GM10847 (cell line): ENCODE data around the gene SLC38A1.

ENCODE experiments used
- POLR2A ChIP-seq: IDR thresholded peaks from 2 replicates; pipeline ENCODE4 v1.6.1; 2011; ENCODE audit not compliant: insufficient read length; ENCODE audit errors: extremely low read depth

Gene SLC38A1

DNA sequence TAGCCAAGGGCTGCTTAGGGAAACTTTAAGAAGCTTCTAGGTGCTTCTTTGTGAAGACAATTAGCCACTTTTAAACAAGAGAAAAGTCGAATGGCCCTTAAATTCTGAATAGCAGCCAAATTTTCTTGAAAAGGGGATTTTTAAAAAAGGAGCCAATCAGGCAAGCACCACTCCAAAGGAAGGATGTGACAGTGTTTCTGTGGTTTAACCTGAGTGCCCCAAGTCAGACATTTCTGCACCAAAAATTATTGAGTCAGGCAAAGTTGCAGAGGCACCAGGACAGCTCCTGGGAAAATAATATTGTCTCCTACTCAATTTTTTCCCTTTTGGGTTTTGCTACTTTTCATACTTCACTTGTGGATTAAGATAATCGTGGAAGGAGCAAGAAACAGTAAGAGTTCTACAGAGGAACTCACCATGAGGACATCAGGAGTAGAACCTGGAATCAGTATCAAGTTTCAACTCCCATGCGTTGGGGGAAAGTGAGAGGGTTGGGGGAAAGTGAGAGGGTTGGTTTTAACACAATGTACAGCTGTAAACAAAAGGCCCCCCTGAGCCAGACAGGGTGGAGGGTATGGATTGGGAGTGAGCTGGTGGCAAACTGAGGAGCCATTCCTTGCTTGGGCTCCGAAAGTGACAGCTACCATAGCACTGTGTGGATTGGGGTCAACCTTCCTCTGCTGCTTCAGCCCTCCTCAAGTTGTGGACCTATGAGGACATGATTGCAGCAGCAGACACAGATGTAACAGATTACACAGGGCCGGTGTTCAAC, 90.8 kb downstream of the SLC38A1 start:
- TF ChIP-seq POLR2A = no peak

DNA sequence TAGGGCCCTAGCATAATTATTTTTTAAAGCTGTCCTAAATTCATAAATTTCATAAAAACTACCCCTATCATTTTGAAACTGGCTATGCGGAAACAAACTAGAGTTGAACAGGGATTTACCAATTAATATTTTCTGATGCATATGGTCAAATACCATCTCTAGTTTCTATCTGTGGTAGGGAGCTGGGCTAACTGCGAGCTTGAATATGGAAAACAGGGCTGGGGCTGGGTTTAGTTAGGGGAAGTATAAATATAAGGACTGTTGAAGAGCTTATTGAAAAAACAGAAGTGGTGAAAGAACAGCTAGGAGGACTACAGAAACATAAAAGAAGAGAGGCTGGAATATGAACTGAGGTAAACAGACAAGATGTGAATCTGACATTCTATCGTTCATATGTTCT, 91.8 kb downstream of the SLC38A1 start:
- no peak for TF ChIP-seq POLR2A

DNA sequence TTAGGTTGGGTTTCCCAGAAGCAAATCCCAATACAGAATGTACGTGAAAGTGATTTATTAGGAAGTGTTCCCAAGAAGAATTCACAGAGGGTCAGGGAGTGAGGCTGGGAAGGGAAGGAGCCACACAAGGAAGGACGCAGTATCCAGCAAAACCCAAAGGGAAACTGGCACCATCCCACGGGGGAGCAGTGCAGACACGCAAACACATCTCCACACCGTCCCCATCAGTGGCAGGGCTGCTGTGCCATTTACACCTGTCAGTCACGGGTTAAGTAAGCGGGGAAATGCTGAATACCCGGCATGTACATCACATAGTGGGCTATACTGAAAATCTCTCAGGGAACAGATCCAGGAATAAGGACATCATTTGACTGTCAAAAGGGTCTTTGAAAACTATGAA, 93.9 kb downstream of the SLC38A1 start:
- TF ChIP-seq POLR2A = no peak

DNA sequence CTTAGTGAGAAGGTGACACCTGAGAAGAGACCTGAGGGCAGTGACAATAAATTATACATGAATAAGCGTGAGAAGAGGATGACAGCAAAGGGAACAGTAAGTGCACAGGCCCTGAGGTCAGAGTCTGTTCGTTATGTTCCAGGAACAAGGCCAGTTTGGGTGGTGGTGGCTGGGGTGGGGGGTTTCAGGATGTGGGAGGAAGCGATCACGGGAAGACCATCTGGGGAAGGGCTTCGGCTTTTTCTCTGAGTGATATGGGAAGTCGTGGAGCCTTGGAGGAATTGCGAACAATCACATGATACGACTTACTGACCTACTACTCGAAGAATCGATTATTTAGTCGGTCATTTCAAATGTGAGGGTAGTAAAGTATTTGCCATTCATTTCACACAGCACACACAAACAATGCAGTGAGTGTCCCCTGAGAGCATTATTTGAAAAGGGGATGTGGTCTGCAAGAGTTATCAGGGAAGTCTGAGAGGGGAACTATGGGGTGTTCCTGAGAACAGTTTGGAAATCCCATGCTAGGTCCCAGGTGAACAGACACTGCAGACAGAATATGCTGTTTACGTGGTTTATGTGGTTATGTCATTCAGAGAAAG, 94.7 kb downstream of the SLC38A1 start:
- no peak for TF ChIP-seq POLR2A

DNA sequence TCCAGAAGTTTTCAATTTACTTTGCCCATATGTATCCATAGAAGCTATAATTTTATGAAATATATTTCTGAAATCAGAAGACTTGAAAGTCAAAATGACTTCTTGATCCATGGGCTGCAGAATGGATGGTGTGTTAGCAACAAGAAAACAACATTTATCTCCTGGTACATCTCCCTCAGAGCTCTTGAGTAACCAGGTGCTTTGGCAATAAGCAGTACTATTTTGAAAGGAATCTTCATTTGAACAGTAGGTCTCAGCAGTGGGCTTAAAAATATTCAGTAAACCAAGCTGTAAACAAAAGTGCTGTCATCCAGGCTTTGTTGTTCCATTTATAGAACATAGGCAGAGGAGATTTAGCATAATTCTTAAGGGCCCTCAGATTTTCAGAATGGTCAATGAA, 100.4 kb downstream of the SLC38A1 start:
- TF ChIP-seq POLR2A = no peak

DNA sequence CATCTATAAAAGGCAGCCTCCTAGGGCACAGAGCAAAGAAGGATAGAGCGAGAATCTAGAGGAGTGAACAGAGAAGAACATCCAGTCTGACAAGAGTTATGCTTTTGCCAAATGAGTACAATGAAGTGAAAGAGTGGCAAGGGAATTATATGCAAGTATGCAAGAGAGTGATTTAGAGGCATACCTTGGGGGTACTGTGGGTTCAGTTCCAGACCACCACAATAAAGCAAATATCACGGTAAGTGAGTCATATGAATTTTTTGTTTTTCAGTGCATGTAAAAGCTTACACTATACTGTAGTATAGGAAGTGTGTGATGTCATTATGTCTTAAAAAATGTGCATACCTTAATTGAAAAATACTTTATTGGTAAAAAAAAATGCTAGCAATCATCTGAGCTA, 101.4 kb downstream of the SLC38A1 start:
- no peak for TF ChIP-seq POLR2A

DNA sequence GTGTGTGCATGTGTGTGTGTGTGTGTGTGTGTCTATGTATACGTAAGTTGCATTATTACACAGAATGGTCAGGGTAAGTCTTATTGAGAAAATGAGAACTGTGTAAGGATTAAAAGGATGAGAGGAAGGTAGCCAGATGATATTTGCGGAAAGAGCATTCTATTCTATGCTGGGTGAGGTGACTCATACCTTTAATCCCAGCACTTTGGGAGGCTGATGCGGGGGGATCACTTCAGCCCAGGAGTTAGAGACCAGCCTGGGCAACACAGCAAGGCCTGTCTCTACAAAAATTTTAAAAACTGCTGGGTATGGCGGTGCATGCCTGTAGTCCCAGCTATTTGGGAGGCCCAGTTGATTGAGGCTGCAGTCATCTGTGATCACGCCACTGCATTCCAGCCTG, 103.7 kb downstream of the SLC38A1 start:
- no peak for TF ChIP-seq POLR2A

DNA sequence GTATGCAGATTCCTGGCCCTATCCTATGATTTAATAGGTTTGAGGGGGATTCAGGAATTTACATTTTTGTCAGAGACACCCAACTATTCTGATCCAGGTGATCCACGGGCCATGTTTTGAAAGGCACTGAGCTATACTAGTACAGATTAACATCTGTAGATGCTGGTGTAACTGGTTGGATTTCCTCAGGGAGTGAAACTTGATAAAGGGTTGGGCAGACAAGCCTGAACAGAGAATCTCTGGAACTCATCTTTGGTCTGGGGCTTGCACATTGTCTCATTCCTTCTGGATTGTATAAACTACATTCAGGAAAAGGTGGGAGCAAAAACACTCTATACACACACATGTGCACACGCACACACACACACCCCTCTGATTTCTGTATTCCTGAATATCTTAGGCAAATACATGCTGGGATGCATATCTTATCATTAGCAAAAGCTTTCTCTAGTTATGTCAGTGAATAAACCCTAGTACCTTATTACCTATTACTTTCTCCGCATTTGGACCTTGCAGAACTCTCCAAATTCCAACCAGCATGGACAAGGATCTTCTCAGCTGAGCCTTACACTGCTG, 104.6 kb downstream of the SLC38A1 start:
- TF ChIP-seq POLR2A = no peak

DNA sequence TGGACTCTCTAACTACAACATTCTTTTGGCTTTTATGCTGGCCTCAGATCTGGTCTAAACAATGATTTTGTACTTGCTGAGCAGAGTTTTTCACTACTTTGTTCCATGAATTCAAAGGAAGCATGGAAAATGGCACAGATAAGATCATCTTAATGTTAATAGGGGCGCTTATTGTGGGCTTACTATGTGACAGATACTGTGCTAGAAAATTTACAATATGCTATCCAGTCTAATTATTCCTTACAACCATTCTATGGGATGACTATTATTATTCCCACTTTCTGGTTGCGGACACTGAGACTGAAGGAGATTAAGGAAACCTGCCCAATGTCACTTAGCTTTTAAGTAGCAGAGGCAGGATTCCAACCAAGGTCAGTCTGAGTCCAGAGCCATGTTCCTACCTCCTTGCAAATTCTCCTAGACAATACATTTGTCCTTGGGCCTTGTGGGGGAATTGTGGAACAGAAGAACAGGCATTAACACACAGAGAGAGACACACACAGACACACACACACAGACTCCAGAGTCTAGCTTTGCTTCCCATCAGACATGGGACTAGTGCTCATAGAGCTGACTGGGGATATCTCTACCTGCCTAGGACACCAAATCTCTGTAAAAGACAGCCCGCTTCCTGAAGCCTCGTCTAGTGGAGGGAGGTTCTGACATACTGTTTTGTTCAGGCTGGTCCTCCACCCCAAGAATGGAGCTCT, 107.7 kb downstream of the SLC38A1 start:
- TF ChIP-seq POLR2A = no peak

DNA sequence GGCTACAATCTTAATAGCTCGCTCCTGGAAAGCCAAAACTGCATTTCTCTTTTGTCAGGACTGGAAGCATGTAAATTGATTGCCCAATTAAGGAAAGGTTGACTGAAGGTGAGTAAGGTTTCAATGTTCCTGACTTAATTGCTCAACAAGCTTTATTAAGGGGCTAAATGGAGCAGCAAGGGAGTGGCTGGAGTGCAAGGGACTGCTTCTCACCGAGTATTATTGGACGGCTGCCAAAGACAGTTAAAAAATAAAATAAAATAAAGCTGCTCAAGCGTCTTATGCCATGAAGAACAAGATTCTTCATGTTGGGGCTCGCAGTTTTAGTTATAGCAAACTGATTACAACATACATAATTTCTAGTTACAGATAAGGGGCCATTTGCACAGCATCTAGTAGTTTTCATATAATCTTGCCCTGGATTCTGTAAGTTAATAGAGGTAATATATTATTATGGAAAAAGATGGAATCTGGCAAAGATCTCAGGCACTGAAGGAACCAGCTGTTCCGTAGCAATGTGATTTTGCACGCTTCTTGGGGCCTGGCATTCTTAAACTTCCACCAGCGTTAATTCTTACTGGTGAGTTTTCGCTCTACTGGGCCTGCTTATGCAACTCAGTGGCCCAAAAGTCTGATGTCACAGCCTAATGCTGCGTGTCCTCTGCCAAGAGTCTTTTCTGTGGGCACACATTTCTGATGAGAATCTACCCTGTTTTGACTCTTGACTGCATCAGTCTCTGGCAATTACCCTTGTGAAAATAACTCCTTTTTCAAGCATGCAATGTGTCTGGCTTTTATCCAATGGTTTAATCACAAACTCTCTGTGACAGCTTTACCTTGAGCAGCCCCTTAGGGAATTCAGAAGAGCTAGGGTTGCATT, 108.5 kb downstream of the SLC38A1 start:
- TF ChIP-seq POLR2A = no peak

DNA sequence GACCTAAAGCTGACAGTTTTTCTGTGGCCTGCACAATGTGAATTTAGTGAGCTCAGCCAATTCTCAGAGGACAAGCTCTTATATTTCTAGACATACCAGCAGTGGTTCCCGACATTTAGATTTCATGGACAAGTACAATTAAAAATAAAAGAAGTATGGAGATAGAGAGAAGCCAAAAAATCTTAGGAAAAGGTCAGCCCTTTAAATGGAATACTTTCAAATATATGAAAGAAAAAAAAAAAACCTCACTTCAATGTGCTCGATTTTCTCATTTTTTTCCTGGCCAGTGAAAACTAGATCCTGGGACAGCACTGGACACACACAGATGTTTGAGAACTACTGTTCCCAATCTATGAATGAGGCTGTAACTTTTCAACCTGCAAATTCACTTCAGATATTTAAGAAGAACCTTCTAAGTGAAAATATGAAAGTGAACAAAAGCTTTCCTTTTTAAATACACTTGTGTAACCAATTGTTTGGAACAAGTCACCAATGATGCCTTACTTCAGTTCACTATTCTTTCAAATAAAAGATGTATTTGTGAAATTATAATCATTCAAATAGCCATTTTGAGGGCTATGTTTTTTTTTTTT, 109.4 kb downstream of the SLC38A1 start:
- no peak for TF ChIP-seq POLR2A

DNA sequence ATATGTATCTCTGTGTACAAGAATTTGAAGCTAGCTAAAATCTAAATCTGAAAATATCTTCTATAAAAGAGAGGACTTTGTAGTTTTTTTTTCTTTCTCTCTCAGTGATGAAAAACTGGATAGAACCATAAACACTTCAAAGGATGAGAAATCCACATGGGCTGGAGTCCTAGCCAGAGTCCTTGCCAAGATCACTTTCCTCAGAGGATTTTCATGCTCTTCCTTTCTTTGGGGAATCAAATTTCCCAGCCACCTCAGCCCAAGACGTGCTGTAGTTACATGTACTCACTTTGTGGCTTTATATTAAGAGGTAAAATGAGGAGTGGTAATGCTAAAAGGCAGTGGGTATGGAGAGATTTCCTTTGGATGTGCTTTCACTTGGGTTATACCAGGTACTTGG, 110.3 kb downstream of the SLC38A1 start:
- TF ChIP-seq POLR2A = no peak

DNA sequence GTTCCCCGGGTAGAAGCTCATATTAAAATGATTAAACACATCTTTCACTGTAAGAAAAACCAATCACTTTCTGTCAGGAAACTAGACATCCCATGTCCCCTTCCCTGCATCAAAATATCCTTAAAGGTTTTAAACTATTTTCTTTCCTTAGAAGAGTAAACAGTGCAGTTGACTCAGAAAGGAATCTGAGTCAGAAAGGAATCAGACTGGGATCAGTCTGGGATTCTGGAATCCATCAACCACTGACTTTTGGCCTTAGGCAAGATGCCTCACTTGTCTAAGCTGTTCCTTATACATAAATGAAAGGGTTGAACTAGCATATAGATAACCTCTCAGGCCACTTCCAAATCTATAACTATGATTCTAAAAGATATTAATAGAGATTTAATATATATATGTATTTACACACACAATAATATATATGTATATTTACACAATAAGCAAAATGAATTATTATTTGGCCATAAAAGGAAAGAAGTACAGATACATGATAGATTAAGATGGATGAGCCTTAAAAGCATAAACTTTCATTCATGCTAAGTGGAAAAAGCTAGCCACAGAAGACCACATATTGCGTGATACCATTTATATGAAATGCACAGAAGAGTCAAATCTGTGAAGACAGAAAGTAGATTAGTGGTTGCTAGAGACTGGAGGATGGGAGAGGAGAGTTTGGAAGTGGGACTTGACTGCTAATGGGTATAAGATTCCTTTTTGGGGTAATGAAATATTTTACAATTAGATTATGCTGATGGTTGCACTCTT, 114.4 kb downstream of the SLC38A1 start:
- no peak for TF ChIP-seq POLR2A
